ENCODE data around the gene POTEB.
"Not testable (repeated sequence)": the region's sequence is repeated elsewhere in the genome, so short reads cannot be mapped to it uniquely, and the experiment has no call there.

POTEB gene

GRCh38 chr15:21877635-21878034 is at the start of gene POTEB:
POTEB (minus strand) TSS chr15:21877735; CDS start chr15:21877246, 489 bp downstream.
- H3K9me3 ChIP-seq (ENCODE audit: control insufficient read depth, insufficient read depth, low read depth, low read length); H3K4me3 ChIP-seq (ENCODE audit: low read depth, low read length); H3K27ac ChIP-seq (ENCODE audit: extremely low read depth, low read depth, low read length); H3K36me3 ChIP-seq (ENCODE audit: control insufficient read depth in 2 of 2, insufficient read depth in 1 of 2, low read length in 2 of 2); H3K4me1 ChIP-seq (ENCODE audit: control insufficient read depth, insufficient read depth, low read length); POLR2A ChIA-PET; CTCF ChIA-PET: not testable (repeated sequence)

DNA sequence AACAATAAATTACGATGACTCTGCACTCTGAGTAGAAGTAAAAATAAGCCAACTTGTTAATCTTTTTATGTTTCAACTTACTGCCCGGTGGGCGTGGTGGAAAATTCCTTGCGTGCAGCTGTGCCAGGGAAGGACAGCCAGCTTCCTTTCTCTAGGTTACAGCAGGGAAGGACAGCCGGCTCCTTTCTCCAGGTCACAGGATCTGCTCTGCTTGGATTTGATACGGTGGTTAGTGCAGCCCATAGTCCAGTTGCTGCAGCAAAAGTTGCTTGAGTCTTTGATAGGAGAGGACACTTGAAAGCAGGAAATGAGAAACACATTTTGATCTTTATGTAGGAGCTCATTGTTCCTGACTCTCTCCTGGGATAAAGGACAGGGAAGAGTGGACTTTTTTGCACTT is 13.4 kb upstream of the POTEB start:
- POLR2A ChIA-PET; H3K9me3 ChIP-seq (ENCODE audit: control insufficient read depth, insufficient read depth, low read depth, low read length); CTCF ChIA-PET; H3K4me1 ChIP-seq (ENCODE audit: control insufficient read depth, insufficient read depth, low read length); H3K4me3 ChIP-seq (ENCODE audit: low read depth, low read length); H3K27ac ChIP-seq (ENCODE audit: extremely low read depth, low read depth, low read length); H3K36me3 ChIP-seq (ENCODE audit: control insufficient read depth in 2 of 2, insufficient read depth in 1 of 2, low read length in 2 of 2): not testable (repeated sequence)

DNA sequence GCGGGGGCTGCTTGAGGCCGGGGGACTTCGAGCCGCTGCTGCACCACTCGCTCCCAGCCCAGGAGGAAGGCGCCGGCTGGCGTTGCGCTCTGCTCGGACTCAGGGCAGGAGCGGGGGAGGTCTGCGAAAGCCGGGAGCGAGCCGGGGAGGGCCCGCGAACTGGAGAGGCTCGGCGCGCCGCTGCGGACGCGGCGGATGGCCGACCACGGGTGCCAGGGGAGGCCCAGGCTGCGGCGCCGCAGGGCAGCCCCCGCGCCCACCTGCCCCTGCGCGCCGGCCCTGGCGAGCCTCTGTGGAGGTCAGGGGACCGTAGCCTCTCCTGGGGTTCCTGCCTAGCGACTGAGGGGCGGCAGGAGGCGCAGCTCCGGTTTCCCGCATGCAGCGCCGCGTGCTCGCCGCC is 12.0 kb upstream of the POTEB start:
- POLR2A ChIA-PET; H3K4me1 ChIP-seq (ENCODE audit: control insufficient read depth, insufficient read depth, low read length); H3K27ac ChIP-seq (ENCODE audit: extremely low read depth, low read depth, low read length); CTCF ChIA-PET; H3K36me3 ChIP-seq (ENCODE audit: control insufficient read depth in 2 of 2, insufficient read depth in 1 of 2, low read length in 2 of 2); H3K4me3 ChIP-seq (ENCODE audit: low read depth, low read length); H3K9me3 ChIP-seq (ENCODE audit: control insufficient read depth, insufficient read depth, low read depth, low read length): not testable (repeated sequence)

DNA sequence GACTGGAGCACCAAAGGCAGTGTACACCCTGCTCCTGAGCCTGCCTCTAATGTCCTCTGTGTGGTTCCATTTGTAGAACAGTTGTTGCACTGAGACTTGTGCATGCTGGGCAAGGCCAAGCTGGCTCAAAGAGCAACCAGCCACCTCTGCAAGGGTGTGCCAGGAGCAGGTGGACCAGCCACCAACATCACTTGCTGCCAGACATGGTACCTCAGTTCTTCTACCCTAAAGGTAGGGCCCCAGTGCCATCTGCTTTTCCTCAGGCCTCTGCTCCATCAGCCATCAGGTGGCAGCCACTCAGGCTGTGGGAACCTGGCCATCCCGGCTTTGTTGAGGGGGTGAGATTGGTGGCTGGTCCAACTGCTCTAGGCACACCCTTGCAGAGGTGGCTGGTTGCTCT is 38.7 kb downstream of the POTEB start:
- H3K4me3 ChIP-seq (ENCODE audit: low read depth, low read length); CTCF ChIA-PET; H3K27ac ChIP-seq (ENCODE audit: extremely low read depth, low read depth, low read length); H3K4me1 ChIP-seq (ENCODE audit: control insufficient read depth, insufficient read depth, low read length); H3K9me3 ChIP-seq (ENCODE audit: control insufficient read depth, insufficient read depth, low read depth, low read length); H3K36me3 ChIP-seq (ENCODE audit: control insufficient read depth in 2 of 2, insufficient read depth in 1 of 2, low read length in 2 of 2); POLR2A ChIA-PET: not testable (repeated sequence)
